ENCODE measurements around the gene MCM3AP.
"Not testable (repeated sequence)": the region's sequence is repeated elsewhere in the genome, so short reads cannot be mapped to it uniquely, and the experiment has no call there.

MCM3AP gene

GRCh38 chr21:46268371-46268770 lies 17.0 kb downstream of the MCM3AP start:
- DNase-seq: no peak

GRCh38 chr21:46266946-46267345 lies 18.5 kb downstream of the MCM3AP start:
- no peak for DNase-seq

GRCh38 chr21:46265736-46266525 lies 19.5 kb downstream of the MCM3AP start:
- no peak for DNase-seq

- DNase-seq: no peak
Observed at GRCh38 chr21:46264690-46265144, 20.7 kb downstream of the MCM3AP start.

GRCh38 chr21:46264046-46264689 lies 21.2 kb downstream of the MCM3AP start:
- no peak for DNase-seq

- no peak for DNase-seq
Observed at GRCh38 chr21:46256501-46256994, 28.9 kb downstream of the MCM3AP start.

GRCh38 chr21:46255758-46256337 lies 29.6 kb downstream of the MCM3AP start:
- DNase-seq: no peak

GRCh38 chr21:46255166-46255565 lies 30.2 kb downstream of the MCM3AP start:
- DNase-seq: no peak

- no peak for DNase-seq
Observed at GRCh38 chr21:46254208-46254975, 31.0 kb downstream of the MCM3AP start.

- no peak for DNase-seq
Observed at GRCh38 chr21:46253610-46254124, 31.7 kb downstream of the MCM3AP start.

- DNase-seq: no peak
Observed at GRCh38 chr21:46252840-46253239, 32.6 kb downstream of the MCM3AP start.

- no peak for DNase-seq
Observed at GRCh38 chr21:46250146-46250725, 35.2 kb downstream of the MCM3AP start.

- DNase-seq: no peak
Observed at GRCh38 chr21:46248827-46249226, 36.6 kb downstream of the MCM3AP start.

GRCh38 chr21:46248422-46248782 lies 37.0 kb downstream of the MCM3AP start:
- DNase-seq: no peak

- no peak for DNase-seq
Observed at GRCh38 chr21:46247699-46248421, 37.6 kb downstream of the MCM3AP start.

GRCh38 chr21:46246345-46246744 lies 39.1 kb downstream of the MCM3AP start:
- DNase-seq: no peak

GRCh38 chr21:46245213-46245915 lies 40.0 kb downstream of the MCM3AP start:
- DNase-seq: no peak

GRCh38 chr21:46244602-46245001 lies 40.8 kb downstream of the MCM3AP start:
- DNase-seq: no peak

- DNase-seq: no peak
Observed at GRCh38 chr21:46243960-46244361, 41.5 kb downstream of the MCM3AP start.

GRCh38 chr21:46243325-46243724 lies 42.1 kb downstream of the MCM3AP start:
- no peak for DNase-seq

- not testable (repeated sequence) for DNase-seq
Observed at GRCh38 chr21:46241577-46241976, 43.8 kb downstream of the MCM3AP start.

Measured in NCI-H524 (cell line).